ENCODE data around the gene NTS. TPM values are rescaled to one million over a fixed set of nuclear protein-coding genes. Genes with fewer than 3 reads are reported as not detected.

Gene NTS
- polyA plus RNA-seq, 1 donor = 0.68 TPM

- no peak for DNase-seq (ENCODE audit: low read depth)
These were observed 49.8 kb downstream of the NTS start for GRCh38 chr12:85923767-85924331.

DNA sequence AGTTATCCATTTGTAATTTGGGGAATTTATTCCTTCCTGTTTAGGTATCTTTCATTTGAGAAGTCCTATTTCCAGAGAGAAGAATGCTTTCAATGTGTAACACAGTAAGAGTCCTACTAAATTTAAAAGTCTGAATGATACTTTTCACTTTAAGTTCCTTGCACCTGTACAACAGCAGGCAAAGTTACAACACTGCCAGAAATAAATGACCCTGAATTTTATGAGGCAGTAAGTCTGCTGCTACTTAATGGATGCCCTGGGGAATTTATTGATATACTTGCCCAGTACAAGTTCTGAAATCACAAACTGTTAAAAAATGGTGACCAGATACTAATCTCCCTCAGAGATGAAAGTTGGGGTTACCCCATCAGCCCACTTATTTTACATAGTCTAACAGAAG, 53.1 kb downstream of the NTS start:
- no peak for DNase-seq (ENCODE audit: low read depth)

Other genes with a start within 250 kb of the NTS start
- 2.5 TPM for gene RASSF9, start 37.9 kb upstream of the NTS start, polyA plus RNA-seq (ENCODE audit: insufficient read length)

Data from forelimb muscle (tissue), 1 donor.